ENCODE results near the gene FAM3C. TPM values are rescaled to one million over a fixed set of nuclear protein-coding genes. Genes with fewer than 3 reads are reported as not detected.
"Not testable (repeated sequence)": the region's sequence is repeated elsewhere in the genome, so short reads cannot be mapped to it uniquely, and the experiment has no call there.

The FAM3C gene
- total and polyA plus RNA-seq, 2 donors (not counting 1 experiment from before 2014, with no cell fraction given), result 26.3 to 60.8 TPM

- Histone ChIP-seq H3K4me3 (replicated peaks in 1 of 4; ENCODE audit: control extremely low read depth in 1 of 4, insufficient read depth in 1 of 4, low read depth in 3 of 4, low read length in 4 of 4) (no peak overlapping the region), H3K36me3 (ENCODE audit: control insufficient read depth, insufficient read depth, low read length) (no peaks in the 10 kb centered on the region), H4K20me1 (ENCODE audit: control insufficient read depth, extremely low read depth, insufficient read depth, low read length) (no peaks in the 10 kb centered on the region), H3K4me1 (ENCODE audit: control insufficient read depth, extremely low read depth, insufficient read depth, low read length) (no peaks in the 10 kb centered on the region), H3K9ac (ENCODE audit: insufficient read depth, low read length) (no peak overlapping the region), H3K27me3 (ENCODE audit: control insufficient read depth, insufficient read depth, low read length) (no peaks in the 10 kb centered on the region), H3K4me2 (ENCODE audit: extremely low read depth, insufficient read depth, low read length) (no peak overlapping the region), H3K79me2 (ENCODE audit: control insufficient read depth, insufficient read depth, low read length) (no peaks in the 10 kb centered on the region), H3K27ac (ENCODE audit: insufficient read depth, low read length) (no peak overlapping the region), H3K9me3 (ENCODE audit: control insufficient read depth, insufficient read depth, low read depth, low read length) (no peaks in the 10 kb centered on the region), H2AFZ (ENCODE audit: low read length) (no peak overlapping the region)
- TF ChIP-seq EZH2 (IDR thresholded peaks at IDR 0.05; ENCODE audit: low read length, missing control alignments) (no peak), CTCF (conservative IDR thresholded peaks at IDR 0.05 in 1 of 2, IDR thresholded peaks at IDR 0.05 in 1 of 2; ENCODE audit: low read depth in 1 of 2, low read length in 2 of 2) (no peak)
- no peak for DNase-seq (ENCODE audit: low read depth in 2 of 2)
These were observed 33.7 kb upstream of the FAM3C start for GRCh38 chr7:121429798-121430197.

GRCh38 chr7:121428855-121429489 is 32.9 kb upstream of the FAM3C start:
- Histone ChIP-seq H3K27ac (ENCODE audit: insufficient read depth, low read length) (no peak overlapping the region), H4K20me1 (ENCODE audit: control insufficient read depth, extremely low read depth, insufficient read depth, low read length) (no peaks in the 10 kb centered on the region), H3K36me3 (ENCODE audit: control insufficient read depth, insufficient read depth, low read length) (no peaks in the 10 kb centered on the region), H3K27me3 (ENCODE audit: control insufficient read depth, insufficient read depth, low read length) (no peaks in the 10 kb centered on the region), H3K79me2 (ENCODE audit: control insufficient read depth, insufficient read depth, low read length) (no peaks in the 10 kb centered on the region), H2AFZ (ENCODE audit: low read length) (no peak overlapping the region), H3K9ac (ENCODE audit: insufficient read depth, low read length) (no peak overlapping the region), H3K4me2 (ENCODE audit: extremely low read depth, insufficient read depth, low read length) (no peak overlapping the region), H3K9me3 (ENCODE audit: control insufficient read depth, insufficient read depth, low read depth, low read length) (no peaks in the 10 kb centered on the region), H3K4me1 (ENCODE audit: control insufficient read depth, extremely low read depth, insufficient read depth, low read length) (no peaks in the 10 kb centered on the region), H3K4me3 (replicated peaks in 1 of 4; ENCODE audit: control extremely low read depth in 1 of 4, insufficient read depth in 1 of 4, low read depth in 3 of 4, low read length in 4 of 4) (no peak overlapping the region)
- TF ChIP-seq CTCF (conservative IDR thresholded peaks at IDR 0.05 in 1 of 2, IDR thresholded peaks at IDR 0.05 in 1 of 2; ENCODE audit: low read depth in 1 of 2, low read length in 2 of 2) (no peak), EZH2 (IDR thresholded peaks at IDR 0.05; ENCODE audit: low read length, missing control alignments) (no peak)
- DNase-seq (ENCODE audit: low read depth in 2 of 2), result peak in 1 of 2 donors; percentile 71

GRCh38 chr7:121421743-121422142 is 25.6 kb upstream of the FAM3C start:
- H3K36me3 ChIP-seq (ENCODE audit: control insufficient read depth, insufficient read depth, low read length); H4K20me1 ChIP-seq (ENCODE audit: control insufficient read depth, extremely low read depth, insufficient read depth, low read length); H3K4me1 ChIP-seq (ENCODE audit: control insufficient read depth, extremely low read depth, insufficient read depth, low read length); H3K9me3 ChIP-seq (ENCODE audit: control insufficient read depth, insufficient read depth, low read depth, low read length); H3K4me2 ChIP-seq (ENCODE audit: extremely low read depth, insufficient read depth, low read length); H3K9ac ChIP-seq (ENCODE audit: insufficient read depth, low read length); H3K79me2 ChIP-seq (ENCODE audit: control insufficient read depth, insufficient read depth, low read length); H2AFZ ChIP-seq (ENCODE audit: low read length); H3K4me3 ChIP-seq (replicated peaks in 1 of 4; ENCODE audit: control extremely low read depth in 1 of 4, insufficient read depth in 1 of 4, low read depth in 3 of 4, low read length in 4 of 4); DNase-seq (ENCODE audit: low read depth in 2 of 2); H3K27ac ChIP-seq (ENCODE audit: insufficient read depth, low read length); H3K27me3 ChIP-seq (ENCODE audit: control insufficient read depth, insufficient read depth, low read length): not testable (repeated sequence)
